Putamen (tissue), 1 donor: ENCODE data around the gene FOXO4.

Experiments
- DNase-seq: peaks from one replicate; pipeline ENCODE4 v3.0.0-alpha.2; 2016; ENCODE audit warnings: low spot score

The FOXO4 gene

GRCh38 chrX:71098951-71099506 lies 3.4 kb downstream of the FOXO4 start:
- no peak for DNase-seq

DNA sequence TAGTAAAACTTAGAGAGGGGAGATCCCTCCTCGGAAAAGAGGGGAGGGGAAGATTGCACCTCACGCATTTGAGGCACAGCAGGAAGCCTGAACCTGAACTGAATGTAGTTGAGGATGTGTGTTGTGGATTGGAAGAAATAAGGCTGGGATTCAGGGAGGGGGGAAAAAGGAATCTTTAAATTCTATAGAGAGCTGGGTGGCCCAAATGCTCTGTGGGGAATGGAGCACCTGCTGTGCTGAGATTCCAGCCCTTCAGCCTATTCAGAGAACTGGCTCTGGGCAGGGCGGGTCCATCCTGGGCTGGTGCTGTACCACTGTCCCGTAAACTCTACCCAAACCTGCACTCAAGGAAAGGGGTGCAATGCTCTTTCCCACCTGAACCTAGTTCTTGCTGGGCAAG lies 4.1 kb downstream of the FOXO4 start:
- no peak for DNase-seq

- DNase-seq = no peak
Measured at GRCh38 chrX:71100581-71101505, 5.2 kb downstream of the FOXO4 start.

DNA sequence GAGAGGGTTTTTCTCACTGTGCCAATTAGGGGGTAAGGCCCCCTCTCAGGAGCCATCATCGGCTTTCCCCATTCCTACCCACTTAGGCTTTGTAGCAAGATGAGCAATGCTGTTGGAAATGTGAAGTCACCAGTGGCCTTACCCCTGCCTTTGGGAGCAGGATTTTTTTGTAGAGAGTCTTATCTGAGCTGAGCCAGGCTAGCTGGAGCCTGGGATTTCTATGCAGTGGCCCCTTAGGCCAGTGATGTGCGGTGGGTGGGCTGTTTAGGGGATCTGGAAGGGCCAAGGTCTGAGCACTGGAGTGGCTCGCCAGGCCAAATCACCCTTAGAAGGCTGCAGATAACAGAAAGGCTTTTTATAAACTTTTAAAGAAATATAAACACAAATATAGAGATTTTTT lies 6.6 kb downstream of the FOXO4 start:
- DNase-seq = no peak

- DNase-seq = no peak
Measured at GRCh38 chrX:71103110-71103983, 7.7 kb downstream of the FOXO4 start.

GRCh38 chrX:71105628-71106027 lies 10.0 kb downstream of the FOXO4 start:
- DNase-seq = no peak

GRCh38 chrX:71106427-71106826 lies 10.8 kb downstream of the FOXO4 start, which contains the start of gene CXorf65:
Gene CXorf65 (minus strand): TSS chrX:71106740. CDS start chrX:71106556, 184 bp downstream.
- DNase-seq = no peak

DNA sequence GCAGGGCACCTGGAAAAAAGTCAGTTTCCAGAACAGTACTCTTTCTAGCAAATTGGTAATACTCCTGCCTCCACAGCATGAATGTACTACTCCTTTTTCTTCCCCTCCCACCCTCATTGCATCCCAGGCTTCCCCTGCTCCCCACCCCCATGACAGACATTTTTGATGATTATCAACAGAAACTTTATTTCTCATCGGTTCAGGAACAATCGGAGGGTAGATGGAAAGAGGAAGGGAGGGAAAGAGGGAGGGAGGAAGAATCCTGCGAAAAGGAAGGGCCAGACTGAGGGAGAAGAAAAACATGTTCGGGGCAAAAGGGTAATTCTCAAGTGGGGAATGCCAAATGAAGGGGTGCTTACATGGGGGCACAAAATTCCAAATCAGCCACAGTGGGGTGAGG lies 11.6 kb downstream of the FOXO4 start:
- no peak for DNase-seq

DNA sequence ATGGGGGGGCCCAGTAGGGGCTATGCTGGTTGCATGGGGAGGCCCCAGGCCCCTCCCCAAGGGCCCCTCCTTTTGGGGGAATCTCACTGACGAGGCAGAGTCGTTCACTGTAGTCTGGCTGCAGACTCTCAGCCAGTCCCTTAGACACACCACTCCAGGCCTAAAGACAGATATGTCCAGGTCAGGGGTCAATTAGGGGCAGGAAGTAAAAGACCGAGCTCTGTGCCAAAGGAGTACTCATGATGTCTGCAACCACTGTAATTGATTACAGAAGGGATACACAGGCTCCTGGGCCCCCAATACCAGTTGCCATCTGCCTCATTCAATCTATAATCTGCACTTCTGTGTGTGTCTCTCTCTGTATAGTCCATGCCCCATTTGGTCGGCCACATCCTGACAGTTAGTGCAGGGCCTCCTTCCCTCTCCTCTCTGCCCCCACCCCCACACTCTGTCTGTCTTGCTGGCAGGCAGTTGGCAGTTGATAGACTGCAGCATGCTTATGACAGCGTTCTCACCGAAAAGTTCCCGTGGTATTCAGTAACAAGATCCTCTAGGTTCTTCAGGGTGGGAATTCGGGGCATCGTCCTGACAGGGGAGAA lies 12.2 kb downstream of the FOXO4 start:
- no peak for DNase-seq

DNA sequence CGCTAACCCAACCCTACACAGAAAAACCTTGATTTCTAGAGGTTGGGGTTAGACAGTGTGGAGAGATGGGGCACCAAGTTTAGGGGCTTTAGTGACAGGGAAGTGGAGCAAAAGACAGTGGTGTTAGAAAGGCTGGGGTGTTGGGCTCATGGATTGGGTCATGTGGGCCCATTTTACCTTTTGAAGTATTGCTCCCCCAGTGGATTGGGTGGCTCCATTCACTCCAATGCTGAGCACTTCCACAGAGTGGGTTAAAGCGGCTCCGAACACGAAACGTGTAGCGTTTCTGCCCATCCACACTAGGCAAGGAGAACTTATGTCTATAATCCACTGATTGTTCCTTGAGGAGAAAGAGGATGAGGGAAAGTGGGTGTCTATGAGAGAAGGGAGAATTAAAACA lies 13.4 kb downstream of the FOXO4 start:
- DNase-seq = no peak

DNA sequence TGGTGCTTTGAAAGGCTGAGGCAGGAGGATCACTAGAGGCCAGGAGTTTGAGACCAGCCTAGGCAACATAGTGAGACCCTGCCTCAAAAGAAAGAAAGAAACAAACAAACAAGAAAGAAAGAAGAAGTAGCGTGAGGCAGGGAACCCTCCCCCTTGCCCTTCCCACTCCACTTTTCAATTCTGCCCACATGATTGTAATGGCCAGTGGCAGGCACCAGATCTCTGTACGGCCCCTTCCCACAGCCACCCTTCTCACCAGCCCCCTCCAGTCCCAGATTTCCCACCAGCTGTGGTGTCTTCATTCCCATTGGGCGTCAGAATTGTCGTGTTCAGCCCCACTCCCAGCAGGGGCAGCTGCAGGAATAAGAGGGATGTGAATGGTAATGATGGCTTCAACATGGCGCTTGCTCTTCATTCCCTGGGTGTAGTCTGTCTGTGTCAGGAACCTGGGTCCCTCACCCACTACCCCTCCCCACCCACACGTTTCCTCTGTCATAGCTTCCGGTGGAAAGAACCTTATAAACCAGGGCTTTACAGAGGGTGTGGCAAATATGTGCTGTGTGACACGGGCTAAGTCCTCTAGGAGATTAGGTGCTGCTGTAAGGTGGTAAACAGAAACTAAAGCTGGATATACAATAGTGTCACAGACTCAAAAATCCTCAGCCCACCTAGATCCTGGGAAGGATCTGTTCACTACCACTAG lies 15.6 kb downstream of the FOXO4 start, which contains the start of gene IL2RG:
IL2RG (minus strand) TSS at position 437 of the 703 bp plus-strand sequence; CDS start at position 399, 38 bp downstream.
- DNase-seq = no peak

DNA sequence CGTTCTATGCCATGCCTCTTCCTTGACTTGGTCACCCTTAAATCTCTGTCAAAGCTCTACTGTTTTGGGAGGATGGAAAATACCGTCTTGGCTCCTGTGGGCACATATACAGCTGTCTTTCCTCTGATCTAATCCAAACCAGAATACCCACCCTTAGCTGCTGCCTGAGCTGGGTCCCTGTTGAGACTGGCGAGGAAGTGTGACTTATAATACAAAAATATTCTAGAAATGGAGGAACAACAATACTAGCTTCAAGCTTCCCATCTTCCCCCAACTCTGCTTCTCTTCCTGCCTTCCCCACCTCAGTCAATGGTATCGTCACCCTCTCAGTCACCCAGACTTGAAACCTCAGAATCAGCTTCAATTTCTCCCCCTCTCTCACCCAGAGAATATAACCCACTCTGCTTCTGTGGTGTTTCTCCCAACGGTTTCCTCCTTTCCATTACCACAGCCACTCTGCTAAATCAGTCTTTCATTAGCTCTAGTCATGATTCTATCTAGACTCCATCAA lies 16.3 kb downstream of the FOXO4 start:
- DNase-seq = no peak

- no peak for DNase-seq
Measured at GRCh38 chrX:71117358-71117757, 21.7 kb downstream of the FOXO4 start.

DNA sequence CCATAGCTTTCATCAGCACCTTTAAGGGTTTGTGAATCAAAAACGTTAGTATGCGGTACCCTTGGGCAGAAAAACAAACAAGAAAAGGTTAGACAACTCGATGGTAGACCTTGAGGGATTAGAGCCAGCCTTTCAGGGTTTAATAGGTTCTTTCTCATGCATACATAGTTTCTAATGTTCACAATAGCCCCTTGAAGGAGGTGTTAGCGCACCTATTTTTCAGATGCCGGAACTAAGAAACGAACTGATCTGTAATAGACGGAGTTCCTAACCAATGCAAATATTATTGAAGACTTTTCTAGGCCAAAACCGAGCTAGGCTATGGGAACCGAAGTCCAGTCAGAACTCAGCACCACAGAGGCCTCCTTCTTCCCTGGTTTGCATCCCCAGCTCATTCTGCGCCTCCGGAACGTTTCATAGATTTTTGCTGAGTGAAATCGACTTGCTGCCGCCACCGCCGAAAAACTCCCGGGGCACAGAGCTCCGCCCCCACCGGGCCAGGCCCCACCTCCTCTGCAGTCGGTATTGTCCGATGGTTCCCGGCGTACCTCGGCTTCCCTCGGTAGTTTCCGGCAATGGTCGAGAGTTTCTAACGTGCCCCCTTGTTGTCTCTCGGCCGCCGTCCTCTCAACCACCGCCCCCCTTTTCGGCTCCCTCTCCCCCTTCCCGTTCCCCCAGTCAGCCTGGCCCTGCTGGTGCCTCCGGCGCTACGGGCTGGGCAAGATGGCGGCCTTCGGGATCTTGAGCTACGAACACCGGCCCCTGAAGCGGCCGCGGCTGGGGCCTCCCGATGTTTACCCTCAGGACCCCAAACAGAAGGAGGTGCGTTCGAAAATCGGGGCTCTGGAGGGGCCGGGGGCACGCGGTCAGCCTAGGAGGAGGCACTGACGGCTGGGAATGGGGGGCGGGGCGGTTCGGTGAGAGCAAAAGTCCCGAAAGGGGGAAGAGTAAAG lies 22.7 kb downstream of the FOXO4 start, which contains the start of gene MED12:
MED12 (plus strand) TSS at position 565 of the 953 bp plus-strand sequence; CDS start at position 724, 159 bp downstream.
- DNase-seq = peak; percentile 82

GRCh38 chrX:71118985-71119535 lies 23.4 kb downstream of the FOXO4 start:
- no peak for DNase-seq

DNA sequence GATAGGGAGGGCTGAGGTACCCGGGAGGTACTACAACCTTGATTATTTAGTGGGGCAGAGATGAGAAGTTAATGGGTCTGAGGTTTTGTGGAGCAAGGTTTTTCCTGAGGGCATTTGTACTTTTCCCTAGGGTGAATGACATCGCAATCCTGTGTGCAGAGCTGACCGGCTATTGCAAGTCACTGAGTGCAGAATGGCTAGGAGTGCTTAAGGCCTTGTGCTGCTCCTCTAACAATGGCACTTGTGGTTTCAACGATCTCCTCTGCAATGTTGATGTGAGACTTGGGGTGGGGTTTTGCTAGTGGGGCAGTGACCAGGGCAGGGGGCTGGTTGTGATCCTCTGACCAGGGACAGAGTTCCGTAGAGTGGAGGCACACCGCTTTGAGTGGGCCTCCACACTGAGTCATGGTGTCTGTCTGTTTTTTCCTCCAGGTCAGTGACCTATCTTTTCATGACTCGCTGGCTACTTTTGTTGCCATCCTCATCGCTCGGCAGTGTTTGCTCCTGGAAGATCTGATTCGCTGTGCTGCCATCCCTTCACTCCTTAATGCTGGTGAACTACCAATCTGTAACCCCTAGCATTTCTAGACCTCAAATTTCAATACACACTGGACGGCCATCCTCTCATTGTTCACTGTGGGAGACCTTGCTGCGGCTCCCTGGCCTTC lies 32.6 kb downstream of the FOXO4 start:
- no peak for DNase-seq

DNA sequence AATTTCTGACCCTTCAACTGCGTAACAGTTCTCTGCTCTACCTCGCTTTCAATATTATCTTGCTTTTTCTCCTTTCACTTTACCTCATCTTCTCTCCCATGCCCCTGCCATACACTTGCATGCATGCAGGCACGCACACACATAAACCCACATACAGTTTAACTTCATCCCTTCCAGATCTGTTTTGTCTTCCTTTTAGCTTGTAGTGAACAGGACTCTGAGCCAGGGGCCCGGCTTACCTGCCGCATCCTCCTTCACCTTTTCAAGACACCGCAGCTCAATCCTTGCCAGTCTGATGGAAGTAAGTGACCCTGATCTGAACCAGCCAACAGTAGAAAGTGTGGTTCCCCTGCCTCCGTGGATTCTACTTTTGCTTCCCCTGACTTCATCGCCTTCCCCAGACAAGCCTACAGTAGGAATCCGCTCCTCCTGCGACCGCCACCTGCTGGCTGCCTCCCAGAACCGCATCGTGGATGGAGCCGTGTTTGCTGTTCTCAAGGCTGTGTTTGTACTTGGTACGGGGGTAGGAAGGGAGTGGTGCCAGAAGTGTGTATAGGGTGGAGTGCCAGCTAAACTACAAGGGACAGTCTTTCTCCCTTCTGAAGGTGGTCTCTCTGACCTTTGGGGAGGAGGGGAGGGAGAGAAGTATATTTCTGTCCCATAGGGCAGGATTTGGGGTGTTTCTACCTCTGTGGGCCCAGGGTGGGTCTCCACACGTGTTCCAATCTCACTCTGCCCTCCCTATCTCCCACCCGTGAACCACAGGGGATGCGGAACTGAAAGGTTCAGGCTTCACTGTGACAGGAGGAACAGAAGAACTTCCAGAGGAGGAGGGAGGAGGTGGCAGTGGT lies 33.5 kb downstream of the FOXO4 start:
- peak; percentile 49 for DNase-seq

- no peak for DNase-seq
Measured at GRCh38 chrX:71131510-71131909, 35.9 kb downstream of the FOXO4 start.
